Pancreas (tissue), 10 donors: ENCODE measurements around the gene TPBGL. TPM values are rescaled to one million over a fixed set of nuclear protein-coding genes. Genes with fewer than 3 reads are reported as not detected.

Experiments used
- ATAC-seq, 4 donors: fragments of 200-7000 bp; cut with Tn5 transposase; one replicate each; pipeline versions ENCODE4 v1.8.0 to v1.9.1; 2020; ENCODE audit warnings: mild to moderate bottlenecking in 4 of 4, moderate library complexity in 4 of 4
- DNase-seq, 6 donors: peaks; one replicate each; pipeline ENCODE4 v3.0.0-alpha.2; 2020
- FAIRE-seq: peaks from 2 replicates; lab custom pipeline; 2012; peaks lifted over from hg19 to GRCh38; lab: Jason Lieb, UNC
- H3K27ac ChIP-seq, 4 donors: fragments of 200-600 bp; sonication (generic); 1 replicate in 3 of 4; 2 replicates in 1 of 4; pipeline versions ENCODE4 v1.5.0 to v1.8.0; 2020
- H3K27me3 ChIP-seq, 4 donors: fragments of 200-600 bp; one replicate each; pipeline ENCODE4 v1.8.0; 2021
- H3K36me3 ChIP-seq, 3 donors: fragments of 200-600 bp; sonication (generic) in 1 of 3; one replicate each; pipeline versions ENCODE4 v1.5.0 to v1.8.0; 2020 to 2021
- H3K4me1 ChIP-seq, 3 donors: fragments of 200-600 bp; one replicate each; pipeline ENCODE4 v1.8.0; 2021
- H3K4me3 ChIP-seq, 4 donors: fragments of 200-600 bp; sonication (generic) in 2 of 4; one replicate each; pipeline versions ENCODE4 v1.5.0 to v1.8.0; 2020 to 2021
- H3K9me3 ChIP-seq, 4 donors: fragments of 200-600 bp; one replicate each; pipeline ENCODE4 v1.8.0; 2021
- WGBS, 2 donors: extraction: QIAGEN DNeasy Blood & Tissue Kit; methylation state at CpG; one replicate each; pipeline ENCODE4 v1.1.7; 2013; 5-methylcytosine and 5-hydroxymethylcytosine counted together
- intact Hi-C, 3 donors: fragments of 100-400 bp; cut with DNase I; formaldehyde crosslinking; loops; one replicate each; pipeline versions ENCODE4 v1.11.1 to v1.14.2; 2022
- polyA plus RNA-seq, 2 donors: library from polyadenylated mRNA; stranded (reverse); fragments of 200-250 nt; gene quantifications; one replicate each; pipeline ENCODE4 v1.2.3, GENCODE V29; 2013
- total RNA-seq, 6 donors: library from RNA; stranded (reverse); fragmentation: NEBNext Ultra II Directional in 4 of 6; extraction: Animal tissue kit (Norgen Biotek cat#: 25700) in 4 of 6; gene quantifications; one replicate each; pipeline versions ENCODE4 v1.2.1 to v1.2.4, GENCODE V29; 2021 to 2023
- TF ChIP-seq, protein P1 (sequence below), 4 donors: fragments of 200-600 bp; sonication (generic) in 3 of 4; IDR thresholded peaks; one replicate each; pipeline versions ENCODE4 v1.5.0 to v1.8.0; 2021; ENCODE audit warnings: antibody characterized with exemption in 4 of 4
- donor health status: healthy with polysubstance abuse.
- donor health status: DM: no; HTN: no; CAD: no; lungs with moderate emphysema.
- donor health status: DM: no; HTN: no; CAD: no.
- donor health status: control.
- donor health status: control.
- donor health status: Bipolar disorder and iron deficiency.
- donor health status: DM: yes; HTN: yes; CAD: no.
- donor health status: DM: no; HTN: no; CAD: no.
- donor health status: DM: no; HTN: no; CAD: no.
- donor health status: DM: yes; HTN: yes; CAD: no.

The TPBGL gene
- total and polyA plus RNA-seq, 8 donors, result 0.04 to 0.28 (median 0.09) TPM; not detected in 1

DNA sequence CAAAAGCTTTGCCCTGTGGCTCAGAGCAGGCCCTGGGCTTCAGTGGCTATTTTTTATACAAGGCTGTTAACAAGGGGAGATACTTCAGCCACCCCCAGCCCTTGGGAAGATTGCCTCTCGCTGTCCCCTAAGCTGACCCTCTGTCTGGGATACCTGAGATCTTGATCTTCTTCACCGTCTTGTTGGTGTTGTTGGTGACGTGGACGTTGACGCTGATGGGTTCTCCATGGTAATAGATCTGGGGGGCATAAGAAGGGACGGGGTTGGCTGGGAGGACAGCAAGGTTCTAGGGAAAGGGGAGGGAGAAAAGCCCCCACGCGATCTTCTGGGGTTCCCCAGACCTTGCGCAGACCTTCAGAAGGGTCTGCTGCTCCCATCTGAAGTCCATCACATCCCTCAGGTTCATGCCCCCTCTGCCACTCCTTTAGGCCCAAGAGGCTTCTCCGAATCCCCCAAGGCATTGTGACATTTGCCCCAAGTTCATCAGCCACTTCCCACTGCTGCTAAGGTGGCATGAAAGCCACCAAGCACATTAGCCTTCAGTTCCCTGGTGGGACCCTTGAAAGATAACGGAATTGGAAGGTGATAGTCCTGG lies 36.7 kb downstream of the TPBGL start:
- intact Hi-C loops, result no loop called here
- no peaks in the 10 kb centered on the region for H3K9me3 ChIP-seq
- FAIRE-seq (no peak), DNase-seq (peak in 1 of 6 donors; percentile 11), ATAC-seq (no peak)
- peaks cover 0 to 43% (median 12%) of the 10 kb centered on the region in 3 donors for H3K36me3 ChIP-seq
- 92 to 96% methylated on average over 11 of the region's 11 CpGs for WGBS, 2 donors
- no peak overlapping the region for H3K4me3 ChIP-seq
- TF ChIP-seq, protein P1, sequence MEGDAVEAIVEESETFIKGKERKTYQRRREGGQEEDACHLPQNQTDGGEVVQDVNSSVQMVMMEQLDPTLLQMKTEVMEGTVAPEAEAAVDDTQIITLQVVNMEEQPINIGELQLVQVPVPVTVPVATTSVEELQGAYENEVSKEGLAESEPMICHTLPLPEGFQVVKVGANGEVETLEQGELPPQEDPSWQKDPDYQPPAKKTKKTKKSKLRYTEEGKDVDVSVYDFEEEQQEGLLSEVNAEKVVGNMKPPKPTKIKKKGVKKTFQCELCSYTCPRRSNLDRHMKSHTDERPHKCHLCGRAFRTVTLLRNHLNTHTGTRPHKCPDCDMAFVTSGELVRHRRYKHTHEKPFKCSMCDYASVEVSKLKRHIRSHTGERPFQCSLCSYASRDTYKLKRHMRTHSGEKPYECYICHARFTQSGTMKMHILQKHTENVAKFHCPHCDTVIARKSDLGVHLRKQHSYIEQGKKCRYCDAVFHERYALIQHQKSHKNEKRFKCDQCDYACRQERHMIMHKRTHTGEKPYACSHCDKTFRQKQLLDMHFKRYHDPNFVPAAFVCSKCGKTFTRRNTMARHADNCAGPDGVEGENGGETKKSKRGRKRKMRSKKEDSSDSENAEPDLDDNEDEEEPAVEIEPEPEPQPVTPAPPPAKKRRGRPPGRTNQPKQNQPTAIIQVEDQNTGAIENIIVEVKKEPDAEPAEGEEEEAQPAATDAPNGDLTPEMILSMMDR (IDR thresholded peaks at IDR 0.05), result no peak
- H3K27ac ChIP-seq, result no peak overlapping the region
- no peaks in the 10 kb centered on the region for H3K4me1 ChIP-seq
- H3K27me3 ChIP-seq, result no peaks in the 10 kb centered on the region

DNA sequence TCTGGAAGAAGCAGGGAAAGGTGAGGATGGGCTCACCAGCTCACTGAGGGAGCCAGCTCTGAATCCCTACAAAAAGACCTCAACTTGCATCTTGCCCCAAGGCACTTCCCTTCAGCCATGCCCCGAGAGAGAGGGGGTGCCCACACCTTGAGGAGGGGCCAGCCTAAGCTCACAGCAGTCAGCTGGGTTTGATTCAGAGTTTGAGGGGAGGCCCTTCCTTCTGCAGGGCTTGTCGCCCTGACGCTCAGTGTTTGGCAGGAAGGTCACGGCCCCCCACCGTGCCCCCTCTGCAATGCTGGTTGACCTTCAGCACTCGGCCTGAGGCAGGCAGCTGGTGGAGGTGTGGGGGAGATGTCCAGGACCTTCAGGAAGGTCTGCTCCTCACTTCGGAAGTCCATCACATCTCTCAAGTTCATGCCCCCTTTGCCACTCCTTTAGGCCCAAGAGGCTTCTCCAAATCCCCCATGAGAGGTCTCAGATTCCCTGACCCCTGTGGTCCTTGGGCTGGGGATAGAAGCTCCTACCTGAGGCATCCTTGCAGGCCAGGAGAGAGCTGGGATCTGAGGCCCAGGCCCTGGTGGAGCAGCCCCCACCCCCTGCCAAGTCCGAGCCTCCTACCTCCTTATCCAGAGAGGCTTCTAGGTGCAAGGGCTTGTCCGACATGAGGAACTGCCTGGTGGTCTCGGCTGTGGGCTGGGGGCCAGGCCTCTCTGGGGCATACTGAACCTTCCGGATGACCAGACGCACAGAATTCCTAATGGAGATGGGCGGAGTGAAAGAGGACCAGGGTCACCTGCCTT lies 37.6 kb downstream of the TPBGL start:
- H3K9me3 ChIP-seq, result no peaks in the 10 kb centered on the region
- no peaks in the 10 kb centered on the region for H3K27me3 ChIP-seq
- intact Hi-C loops, result no loop called here
- no peak for FAIRE-seq
- H3K36me3 ChIP-seq, result peaks cover 0 to 42% (median 5%) of the 10 kb centered on the region in 3 donors
- ATAC-seq, result no peak
- no peaks in the 10 kb centered on the region for H3K4me1 ChIP-seq
- no peak overlapping the region for H3K27ac ChIP-seq
- peak in 1 of 6 donors; percentile 35 for DNase-seq
- 86 to 87% methylated on average over 13 of the region's 13 CpGs for WGBS, 2 donors
- no peak overlapping the region for H3K4me3 ChIP-seq
- TF ChIP-seq, protein P1 (IDR thresholded peaks at IDR 0.05), result no peak

DNA sequence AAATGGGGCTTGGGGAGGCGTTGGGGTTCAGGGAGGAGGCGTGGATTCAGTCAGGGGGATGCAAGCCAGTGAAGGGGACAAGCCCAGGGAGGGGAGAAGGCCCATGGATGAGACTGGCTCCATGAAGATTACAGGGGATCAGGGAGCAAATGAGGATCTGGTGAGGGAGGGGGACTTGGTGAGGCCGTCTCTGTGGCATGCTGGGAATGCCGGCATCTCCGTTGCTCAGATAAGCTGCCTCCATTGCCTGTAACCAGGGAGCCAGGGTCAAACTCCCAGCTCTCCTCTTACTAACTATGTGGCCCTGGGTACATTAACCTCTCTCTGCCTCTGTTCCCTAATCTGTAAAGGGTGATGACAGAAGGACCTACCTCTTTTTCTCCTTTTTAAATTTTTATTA lies 38.7 kb downstream of the TPBGL start:
- H3K4me1 ChIP-seq, result no peaks in the 10 kb centered on the region
- intact Hi-C loops, result no loop called here
- H3K27me3 ChIP-seq, result no peaks in the 10 kb centered on the region
- H3K27ac ChIP-seq, result no peak overlapping the region
- FAIRE-seq (no peak), DNase-seq (peak in 1 of 6 donors; percentile 8), ATAC-seq (no peak)
- H3K9me3 ChIP-seq, result no peaks in the 10 kb centered on the region
- H3K4me3 ChIP-seq, result no peak overlapping the region
- 80 to 86% methylated on average over 5 of the region's 5 CpGs for WGBS, 2 donors
- H3K36me3 ChIP-seq, result peaks cover 0 to 32% (median 5%) of the 10 kb centered on the region in 3 donors
- TF ChIP-seq, protein P1 (IDR thresholded peaks at IDR 0.05), result no peak

DNA sequence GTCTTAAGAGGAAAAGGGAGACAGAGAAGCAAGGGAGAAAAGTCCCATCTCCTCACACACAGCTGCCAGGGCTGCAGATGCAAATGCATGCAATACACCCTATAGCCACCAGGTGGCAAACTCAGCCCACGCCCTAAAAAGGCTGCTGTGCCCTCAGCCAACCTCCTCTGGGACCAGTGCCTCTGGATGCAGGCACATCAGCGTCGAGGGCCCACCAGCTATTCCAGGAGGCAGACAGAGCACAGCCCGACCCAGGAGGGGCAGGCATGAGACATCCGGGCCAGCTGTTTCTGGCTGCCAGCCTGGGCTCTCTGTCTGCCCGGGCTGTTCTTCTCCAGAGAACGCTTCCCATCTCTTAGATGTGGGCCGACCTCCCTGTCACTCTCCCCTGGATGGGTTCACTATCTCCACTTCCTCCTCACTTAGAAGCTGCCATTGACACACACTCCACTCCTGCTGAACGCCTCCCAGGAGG lies 39.7 kb downstream of the TPBGL start:
- FAIRE-seq (no peak), DNase-seq (peak; percentile 56 to 86 (median 78)), ATAC-seq (peak; percentile 80 to 95 (median 90))
- intact Hi-C loops, result loop anchor here in 2 of 3 donors (5.0 to 10.0 kb wide), 2 partner anchors 102 to 255 kb away; no protein-coding TSS in a partner anchor
- no peaks in the 10 kb centered on the region for H3K4me1 ChIP-seq
- no peaks in the 10 kb centered on the region for H3K27me3 ChIP-seq
- H3K9me3 ChIP-seq, result no peaks in the 10 kb centered on the region
- WGBS, 2 donors, result 32 to 38% methylated on average over 9 of the region's 9 CpGs
- no peak overlapping the region for H3K27ac ChIP-seq
- peaks cover 0 to 30% (median 5%) of the 10 kb centered on the region in 3 donors for H3K36me3 ChIP-seq
- H3K4me3 ChIP-seq, result no peak overlapping the region
- TF ChIP-seq, protein P1 (IDR thresholded peaks at IDR 0.05), result peak; percentile 92 to 95 (median 94)
